GM12872 (cell line): ENCODE data around the gene CDKL4.

Experiments
- TF ChIP-seq, protein P1 (sequence below): IDR thresholded peaks from 3 replicates; pipeline ENCODE4 v1.5.1; 2011; ENCODE audit warnings: low read depth, mild to moderate bottlenecking, low read length, moderate library complexity; ENCODE audit not compliant: insufficient read depth

Gene CDKL4

DNA sequence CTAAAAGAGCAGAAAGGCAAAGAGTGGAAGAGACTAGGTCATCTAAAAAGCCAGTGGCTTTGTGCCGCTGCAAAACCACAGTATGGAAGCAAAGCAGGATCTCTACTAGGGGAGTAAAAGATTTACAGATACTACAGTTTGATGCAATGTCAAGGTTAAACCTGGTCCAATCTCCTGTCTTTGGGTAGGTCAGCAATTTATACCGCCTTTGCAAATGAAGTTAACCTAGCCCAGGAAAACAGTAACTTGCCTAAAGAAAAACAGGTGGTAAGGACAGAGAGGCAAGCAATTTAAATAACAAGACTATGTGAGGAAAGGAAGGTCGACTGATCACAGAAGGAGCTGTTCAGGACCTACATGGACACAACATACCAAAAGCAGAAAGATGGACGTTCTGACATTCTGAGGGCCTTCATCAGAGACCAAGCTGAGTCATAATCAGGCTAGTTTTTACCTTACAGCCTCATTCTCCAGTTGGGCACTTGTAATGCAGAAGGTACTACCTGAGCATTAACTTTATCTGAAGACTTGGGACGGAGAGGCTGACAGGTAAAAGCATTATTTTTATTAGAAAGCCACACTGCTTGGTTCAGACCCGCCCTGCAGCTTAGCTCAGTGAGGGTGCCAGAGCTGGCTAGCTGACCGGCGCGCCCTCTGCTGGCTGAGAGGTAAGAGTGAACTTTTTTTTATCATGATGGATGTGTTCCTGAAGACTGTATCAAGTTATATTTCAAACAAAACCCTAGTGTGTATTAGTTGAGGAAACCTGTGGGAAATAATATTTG lies 15.9 kb downstream of the CDKL4 start:
- TF ChIP-seq, protein P1, sequence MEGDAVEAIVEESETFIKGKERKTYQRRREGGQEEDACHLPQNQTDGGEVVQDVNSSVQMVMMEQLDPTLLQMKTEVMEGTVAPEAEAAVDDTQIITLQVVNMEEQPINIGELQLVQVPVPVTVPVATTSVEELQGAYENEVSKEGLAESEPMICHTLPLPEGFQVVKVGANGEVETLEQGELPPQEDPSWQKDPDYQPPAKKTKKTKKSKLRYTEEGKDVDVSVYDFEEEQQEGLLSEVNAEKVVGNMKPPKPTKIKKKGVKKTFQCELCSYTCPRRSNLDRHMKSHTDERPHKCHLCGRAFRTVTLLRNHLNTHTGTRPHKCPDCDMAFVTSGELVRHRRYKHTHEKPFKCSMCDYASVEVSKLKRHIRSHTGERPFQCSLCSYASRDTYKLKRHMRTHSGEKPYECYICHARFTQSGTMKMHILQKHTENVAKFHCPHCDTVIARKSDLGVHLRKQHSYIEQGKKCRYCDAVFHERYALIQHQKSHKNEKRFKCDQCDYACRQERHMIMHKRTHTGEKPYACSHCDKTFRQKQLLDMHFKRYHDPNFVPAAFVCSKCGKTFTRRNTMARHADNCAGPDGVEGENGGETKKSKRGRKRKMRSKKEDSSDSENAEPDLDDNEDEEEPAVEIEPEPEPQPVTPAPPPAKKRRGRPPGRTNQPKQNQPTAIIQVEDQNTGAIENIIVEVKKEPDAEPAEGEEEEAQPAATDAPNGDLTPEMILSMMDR: peak; percentile 78

DNA sequence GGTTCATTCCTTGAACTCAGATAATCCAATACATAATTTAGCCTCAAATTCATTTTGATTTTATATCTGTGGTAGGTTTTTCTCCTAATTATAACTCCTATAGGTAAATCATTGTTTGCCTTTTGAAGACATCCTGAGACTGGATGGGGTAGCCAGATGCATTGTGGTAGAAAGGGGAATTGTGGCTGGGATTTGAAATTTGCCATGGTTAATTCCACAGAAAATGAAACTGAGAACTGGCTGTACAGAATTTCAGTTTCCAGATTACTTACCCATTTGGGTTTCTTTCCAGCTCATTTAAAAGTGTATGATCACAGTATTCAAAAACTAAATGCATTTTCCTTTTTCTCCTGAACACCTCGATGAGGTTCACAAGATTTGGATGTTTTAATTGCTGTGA lies 18.2 kb downstream of the CDKL4 start:
- TF ChIP-seq, protein P1: no peak

GRCh38 chr2:39223909-39224308 lies 19.9 kb downstream of the CDKL4 start:
- TF ChIP-seq, protein P1: no peak

DNA sequence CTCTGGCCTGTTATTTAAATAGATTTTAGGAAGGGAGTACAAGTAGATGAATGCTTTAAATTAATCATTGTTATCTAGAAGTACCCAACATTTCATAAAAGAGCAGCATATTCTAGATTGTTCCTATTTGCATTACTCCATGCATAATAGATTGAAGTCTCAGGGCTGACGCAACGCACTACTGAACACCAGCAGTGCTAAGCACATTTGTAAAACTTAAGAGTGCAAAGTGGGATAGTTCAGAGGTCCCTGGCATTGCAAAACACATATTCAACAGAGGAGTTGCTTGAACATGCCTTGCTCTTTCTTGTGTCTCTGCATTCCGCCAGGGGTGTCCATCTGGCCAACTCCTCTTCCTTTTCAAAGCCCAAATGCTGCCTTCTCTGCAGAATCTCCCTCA lies 22.3 kb downstream of the CDKL4 start:
- TF ChIP-seq, protein P1: no peak

DNA sequence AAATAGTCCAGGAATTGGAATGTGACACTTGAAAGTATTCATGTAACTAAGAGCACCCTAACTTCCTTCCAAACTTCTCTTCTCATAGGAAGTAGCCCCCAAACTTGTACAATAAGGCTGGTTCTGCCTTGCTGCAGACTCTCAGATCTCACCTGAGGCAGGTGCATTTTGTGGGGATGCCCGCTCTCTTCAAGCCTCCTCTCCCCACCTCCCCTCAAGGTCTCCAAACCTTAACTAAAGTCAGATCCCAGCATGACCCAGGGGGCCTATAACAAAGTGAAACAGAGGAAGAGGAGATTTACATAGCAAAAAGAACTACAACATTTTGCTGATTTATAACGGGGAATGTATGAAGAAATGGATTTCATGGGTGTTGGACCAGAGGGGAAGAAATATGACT lies 23.6 kb downstream of the CDKL4 start:
- TF ChIP-seq, protein P1: no peak

- TF ChIP-seq, protein P1: no peak
These were observed 25.4 kb downstream of the CDKL4 start for GRCh38 chr2:39218391-39218790.

GRCh38 chr2:39217192-39217550 lies 26.6 kb downstream of the CDKL4 start:
- TF ChIP-seq, protein P1: no peak
